ENCODE measurements around the gene OR52E5. TPM values are rescaled to one million over a fixed set of nuclear protein-coding genes. Genes with fewer than 3 reads are reported as not detected.

OR52E5 gene
- not detected in 2 replicates for total RNA-seq (2014; rRNA removed; shearing (Covaris generic))

DNA sequence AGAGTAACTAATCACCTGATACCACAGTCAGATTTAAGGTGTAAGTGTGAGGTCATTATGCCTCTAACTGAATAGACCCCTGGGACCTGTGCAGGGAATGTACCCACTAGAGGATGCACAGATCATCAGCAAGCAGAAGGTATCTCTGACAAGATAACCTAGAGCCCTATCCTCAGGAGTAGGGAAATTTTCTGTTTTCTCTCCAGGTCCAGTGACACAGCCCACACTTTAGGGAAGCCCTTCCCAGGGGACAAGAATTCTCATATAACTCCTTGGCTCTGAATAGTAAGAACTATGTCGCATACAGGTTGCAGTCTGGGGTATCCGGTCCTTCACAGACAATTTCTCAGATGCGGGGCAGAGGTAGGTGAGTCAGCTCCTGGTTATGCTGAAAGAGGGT is at the start of gene OR52E5:
TSS of gene OR52E5 (plus strand) at position 301 of the 400 bp plus-strand sequence. CDS start 7,569 bp downstream, outside the sequence.
- no peak within 1 kb of the TSS for H3K4me3 ChIP-seq (ENCODE audit: insufficient read depth, low read depth, low read length)
- DNase-seq: no peak
- H3K27me3 ChIP-seq (ENCODE audit: control insufficient read depth, insufficient read depth, low read length): no peaks in the 10 kb centered on the region
- no peaks in the 10 kb centered on the region for H3K36me3 ChIP-seq (replicated peaks; ENCODE audit: control insufficient read depth, insufficient read depth, low read length)

DNA sequence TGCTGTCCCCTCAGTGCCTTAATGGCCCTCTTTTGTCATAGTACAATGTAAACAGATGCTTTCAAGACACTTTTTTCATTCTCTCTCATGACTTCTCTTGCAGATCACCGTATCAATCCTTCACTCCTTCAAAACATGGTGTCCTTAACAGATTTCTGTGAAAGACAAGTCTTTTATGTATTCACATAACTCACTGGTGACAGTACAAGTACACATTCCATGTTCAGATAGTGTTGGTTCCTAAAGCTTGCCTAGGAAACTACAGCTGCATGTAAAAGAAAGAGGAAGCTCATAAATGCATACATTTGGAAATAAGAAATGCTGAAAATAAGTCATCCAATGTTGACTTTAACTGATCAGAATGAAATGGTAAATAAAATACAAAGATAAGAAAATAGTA is 46.3 kb upstream of the OR52E5 start:
- no peak overlapping the region for H3K4me3 ChIP-seq (ENCODE audit: insufficient read depth, low read depth, low read length)
- H3K36me3 ChIP-seq (replicated peaks; ENCODE audit: control insufficient read depth, insufficient read depth, low read length): no peaks in the 10 kb centered on the region
- no peak for DNase-seq
- no peaks in the 10 kb centered on the region for H3K27me3 ChIP-seq (ENCODE audit: control insufficient read depth, insufficient read depth, low read length)

GRCh38 chr11:5847711-5848110 is 45.3 kb upstream of the OR52E5 start:
- DNase-seq: no peak
- H3K4me3 ChIP-seq (ENCODE audit: insufficient read depth, low read depth, low read length): no peak overlapping the region
- no peaks in the 10 kb centered on the region for H3K27me3 ChIP-seq (ENCODE audit: control insufficient read depth, insufficient read depth, low read length)
- H3K36me3 ChIP-seq (replicated peaks; ENCODE audit: control insufficient read depth, insufficient read depth, low read length): no peaks in the 10 kb centered on the region

DNA sequence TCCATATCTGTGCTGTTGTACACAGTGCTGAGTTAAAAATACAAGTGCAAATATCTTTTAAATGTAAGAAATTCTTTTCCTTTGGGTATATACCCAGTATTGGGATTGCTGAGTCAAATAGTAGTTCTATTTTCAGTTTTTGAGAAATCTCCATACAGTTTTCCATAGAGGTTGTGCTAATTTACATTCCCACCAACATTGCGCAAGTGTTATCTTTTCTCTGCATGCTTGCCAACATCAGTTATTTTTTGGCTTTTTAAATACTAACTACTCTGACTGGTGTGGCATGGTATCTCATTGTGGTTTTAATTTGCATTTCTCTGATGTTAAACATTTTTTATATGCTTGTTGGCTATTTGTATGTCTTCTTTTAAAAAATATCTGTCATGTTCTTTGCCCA is 42.0 kb upstream of the OR52E5 start:
- Histone ChIP-seq H3K4me3 (ENCODE audit: insufficient read depth, low read depth, low read length) (no peak overlapping the region), H3K27me3 (ENCODE audit: control insufficient read depth, insufficient read depth, low read length) (no peaks in the 10 kb centered on the region), H3K36me3 (replicated peaks; ENCODE audit: control insufficient read depth, insufficient read depth, low read length) (no peaks in the 10 kb centered on the region)
- DNase-seq: no peak

DNA sequence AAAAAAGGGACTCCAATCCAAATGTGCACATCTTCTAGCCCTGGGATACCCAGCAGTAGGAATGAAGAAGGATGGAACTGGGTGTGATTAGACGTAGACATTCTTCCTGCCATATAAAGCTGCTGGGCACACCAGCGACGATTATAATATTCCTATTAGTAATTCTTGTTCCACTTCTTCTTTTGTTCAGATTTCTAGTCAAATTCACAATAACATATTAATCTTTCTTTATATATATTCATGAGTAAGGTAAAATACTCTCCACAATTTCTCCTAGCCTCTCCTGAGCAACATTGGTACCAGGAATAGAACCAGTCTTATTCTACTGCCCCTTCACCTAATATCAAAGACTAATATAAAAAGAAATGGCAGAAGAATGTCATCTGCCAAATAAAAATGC is 35.4 kb upstream of the OR52E5 start, which contains the start of gene OR52E8:
TSS of gene OR52E8 (minus strand) at position 101 of the 400 bp plus-strand sequence. CDS start at position 101, 0 bp downstream.
- DNase-seq: no peak
- Histone ChIP-seq H3K27me3 (ENCODE audit: control insufficient read depth, insufficient read depth, low read length) (no peaks in the 10 kb centered on the region), H3K36me3 (replicated peaks; ENCODE audit: control insufficient read depth, insufficient read depth, low read length) (no peaks in the 10 kb centered on the region), H3K4me3 (ENCODE audit: insufficient read depth, low read depth, low read length) (no peak within 1 kb of the TSS)

GRCh38 chr11:5865826-5866225 is 27.2 kb upstream of the OR52E5 start:
- H3K27me3 ChIP-seq (ENCODE audit: control insufficient read depth, insufficient read depth, low read length): no peaks in the 10 kb centered on the region
- no peak for DNase-seq
- no peaks in the 10 kb centered on the region for H3K36me3 ChIP-seq (replicated peaks; ENCODE audit: control insufficient read depth, insufficient read depth, low read length)
- no peak overlapping the region for H3K4me3 ChIP-seq (ENCODE audit: insufficient read depth, low read depth, low read length)

DNA sequence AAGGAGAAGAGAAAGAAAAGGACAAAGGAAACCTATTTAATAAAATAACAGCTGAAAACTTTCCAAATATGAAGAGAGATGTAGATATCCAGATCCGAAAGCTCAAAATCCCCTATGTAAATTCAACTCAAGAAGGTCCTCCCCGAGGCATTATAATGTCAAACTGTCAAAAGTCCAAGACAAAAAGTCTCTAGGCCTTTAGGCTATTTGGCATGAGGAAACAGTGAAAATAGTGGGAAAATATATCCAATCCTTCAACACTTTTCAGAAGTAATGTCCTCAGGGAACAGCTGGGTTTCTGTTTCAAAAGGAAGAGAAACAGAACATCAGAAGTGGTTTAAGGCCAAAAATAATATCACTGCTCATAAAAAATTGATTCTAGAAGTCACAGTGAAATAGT is 14.4 kb upstream of the OR52E5 start:
- Histone ChIP-seq H3K36me3 (replicated peaks; ENCODE audit: control insufficient read depth, insufficient read depth, low read length) (no peaks in the 10 kb centered on the region), H3K4me3 (ENCODE audit: insufficient read depth, low read depth, low read length) (no peak overlapping the region), H3K27me3 (ENCODE audit: control insufficient read depth, insufficient read depth, low read length) (no peaks in the 10 kb centered on the region)
- DNase-seq: no peak

GRCh38 chr11:5880329-5880728 is 12.7 kb upstream of the OR52E5 start, which contains the start of gene OR52E4:
Gene OR52E4 (plus strand): TSS chr11:5880629. CDS start chr11:5884293, 3,664 bp downstream.
- H3K4me3 ChIP-seq (ENCODE audit: insufficient read depth, low read depth, low read length): no peak within 1 kb of the TSS
- no peak for DNase-seq
- no peaks in the 10 kb centered on the region for H3K36me3 ChIP-seq (replicated peaks; ENCODE audit: control insufficient read depth, insufficient read depth, low read length)
- no peaks in the 10 kb centered on the region for H3K27me3 ChIP-seq (ENCODE audit: control insufficient read depth, insufficient read depth, low read length)

DNA sequence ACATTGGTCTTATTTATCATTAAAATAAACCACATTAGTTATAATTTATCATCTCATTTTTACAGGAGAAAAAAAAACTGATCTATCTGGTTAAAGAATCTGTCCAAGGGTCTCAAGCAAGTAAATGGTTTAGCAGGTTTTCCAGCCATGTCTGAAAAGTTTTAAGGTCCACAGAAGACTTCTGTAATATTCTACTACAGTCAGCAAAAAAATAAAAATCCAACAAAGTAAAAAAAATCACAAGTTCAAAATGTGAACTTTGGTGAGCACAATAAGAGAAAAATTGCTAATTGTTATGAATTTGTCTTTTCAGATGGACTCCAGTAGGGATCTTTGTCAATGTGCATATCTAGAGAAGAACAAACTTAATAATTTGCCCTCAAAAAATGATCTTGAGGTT is 11.3 kb upstream of the OR52E5 start:
- DNase-seq: no peak
- H3K27me3 ChIP-seq (ENCODE audit: control insufficient read depth, insufficient read depth, low read length): no peaks in the 10 kb centered on the region
- H3K36me3 ChIP-seq (replicated peaks; ENCODE audit: control insufficient read depth, insufficient read depth, low read length): no peaks in the 10 kb centered on the region
- no peak overlapping the region for H3K4me3 ChIP-seq (ENCODE audit: insufficient read depth, low read depth, low read length)

GRCh38 chr11:5887172-5887571 is 5.8 kb upstream of the OR52E5 start:
- Histone ChIP-seq H3K27me3 (ENCODE audit: control insufficient read depth, insufficient read depth, low read length) (no peaks in the 10 kb centered on the region), H3K36me3 (replicated peaks; ENCODE audit: control insufficient read depth, insufficient read depth, low read length) (no peaks in the 10 kb centered on the region), H3K4me3 (ENCODE audit: insufficient read depth, low read depth, low read length) (no peak overlapping the region)
- no peak for DNase-seq

- no peaks in the 10 kb centered on the region for H3K36me3 ChIP-seq (replicated peaks; ENCODE audit: control insufficient read depth, insufficient read depth, low read length)
- no peaks in the 10 kb centered on the region for H3K27me3 ChIP-seq (ENCODE audit: control insufficient read depth, insufficient read depth, low read length)
- no peak for DNase-seq
- H3K4me3 ChIP-seq (ENCODE audit: insufficient read depth, low read depth, low read length): no peak overlapping the region
Measured at GRCh38 chr11:5887661-5888060, 5.3 kb upstream of the OR52E5 start.

DNA sequence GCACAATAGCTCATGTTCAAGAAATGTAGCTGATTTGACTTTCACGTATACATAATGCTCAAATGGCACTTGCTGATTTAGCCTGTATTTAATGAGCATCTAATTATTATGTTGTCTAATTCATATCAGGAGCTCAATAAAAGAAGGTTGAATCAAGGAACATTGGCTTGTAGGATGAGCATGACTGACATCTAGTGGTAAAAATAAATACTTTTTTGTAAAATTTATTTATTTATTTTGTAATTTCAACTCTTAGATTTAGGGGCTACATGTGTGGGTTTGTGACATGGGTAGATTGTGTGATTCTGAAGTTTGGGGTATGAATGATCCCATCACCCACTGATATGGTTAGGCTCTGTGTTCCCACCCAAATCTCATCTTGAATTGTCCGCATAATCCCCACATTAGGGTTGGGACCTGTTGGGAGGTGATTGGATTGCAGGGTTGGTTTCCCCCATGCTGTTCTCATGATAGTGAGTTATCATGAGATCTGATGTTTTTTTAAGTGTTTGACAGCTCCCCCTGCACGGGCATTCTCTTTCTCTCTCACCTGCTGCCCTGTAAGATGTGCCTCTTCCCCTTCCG is 1.7 kb upstream of the OR52E5 start:
- Histone ChIP-seq H3K27me3 (ENCODE audit: control insufficient read depth, insufficient read depth, low read length) (no peaks in the 10 kb centered on the region), H3K36me3 (replicated peaks; ENCODE audit: control insufficient read depth, insufficient read depth, low read length) (no peaks in the 10 kb centered on the region), H3K4me3 (ENCODE audit: insufficient read depth, low read depth, low read length) (no peak overlapping the region)
- no peak for DNase-seq

GRCh38 chr11:5899534-5899933 is 6.5 kb downstream of the OR52E5 start:
- no peak for DNase-seq
- Histone ChIP-seq H3K27me3 (ENCODE audit: control insufficient read depth, insufficient read depth, low read length) (no peaks in the 10 kb centered on the region), H3K36me3 (replicated peaks; ENCODE audit: control insufficient read depth, insufficient read depth, low read length) (no peaks in the 10 kb centered on the region), H3K4me3 (ENCODE audit: insufficient read depth, low read depth, low read length) (no peak overlapping the region)

DNA sequence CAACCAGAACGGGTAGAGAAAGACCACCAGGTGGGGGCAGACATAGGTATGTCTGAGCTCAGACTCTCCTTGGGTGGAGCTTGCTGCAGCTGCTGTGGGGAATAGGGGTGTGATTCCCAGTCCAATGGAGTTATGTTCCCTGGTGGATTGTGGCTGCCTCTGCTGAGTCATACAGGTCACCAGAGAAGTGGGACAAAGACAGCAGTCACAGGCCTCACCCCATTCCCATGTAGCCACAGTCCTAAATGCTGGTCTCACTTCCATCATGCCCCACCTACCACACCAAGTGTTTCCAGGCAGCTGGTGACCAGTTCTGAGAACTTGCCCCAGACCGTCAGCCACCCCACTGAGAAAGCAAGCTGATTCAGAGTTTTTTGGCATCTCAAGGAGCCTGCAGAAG is 17.5 kb downstream of the OR52E5 start:
- no peak overlapping the region for H3K4me3 ChIP-seq (ENCODE audit: insufficient read depth, low read depth, low read length)
- no peaks in the 10 kb centered on the region for H3K36me3 ChIP-seq (replicated peaks; ENCODE audit: control insufficient read depth, insufficient read depth, low read length)
- H3K27me3 ChIP-seq (ENCODE audit: control insufficient read depth, insufficient read depth, low read length): no peaks in the 10 kb centered on the region
- no peak for DNase-seq

DNA sequence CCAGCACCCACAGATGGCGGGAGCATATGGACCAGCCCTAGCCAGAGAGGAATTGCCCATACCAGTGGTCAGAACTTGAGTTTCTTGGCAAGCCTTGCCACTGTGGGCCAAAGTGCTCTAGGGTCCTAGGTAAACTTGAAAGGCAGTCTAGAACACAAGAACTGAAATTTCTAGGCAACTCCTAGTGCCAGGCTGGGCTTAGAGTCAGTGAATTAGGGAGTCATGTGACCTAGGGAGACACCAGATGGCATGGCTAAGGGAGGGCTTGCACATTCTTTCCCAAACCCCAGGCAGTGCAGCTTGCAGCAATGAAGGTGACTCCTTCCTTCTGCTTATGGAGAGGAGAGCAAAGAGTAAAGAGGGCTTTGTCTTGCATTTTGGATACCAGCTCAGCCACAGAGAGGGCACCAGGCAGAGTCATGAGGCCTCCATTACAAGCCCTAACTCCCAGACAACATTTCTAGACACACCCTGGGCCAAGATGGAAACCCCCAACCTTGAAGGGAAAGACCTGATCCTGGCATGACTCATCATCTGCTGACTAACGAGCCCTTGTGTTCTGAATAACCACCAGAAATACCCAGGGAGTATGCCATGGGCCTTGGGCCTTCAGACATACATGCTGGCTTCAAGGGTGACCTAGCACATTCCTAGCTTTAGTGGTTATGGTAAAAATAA is 29.9 kb downstream of the OR52E5 start:
- DNase-seq: no peak
- Histone ChIP-seq H3K4me3 (ENCODE audit: insufficient read depth, low read depth, low read length) (no peak overlapping the region), H3K27me3 (ENCODE audit: control insufficient read depth, insufficient read depth, low read length) (no peaks in the 10 kb centered on the region), H3K36me3 (replicated peaks; ENCODE audit: control insufficient read depth, insufficient read depth, low read length) (no peaks in the 10 kb centered on the region)

Data from H7 (cell line).